NB4 (cell line): Measurements from ENCODE around the gene NFKBIE.

Experiments used
- CTCF ChIP-seq: IDR thresholded peaks from one replicate; pipeline ENCODE4 v1.5.1; 2012; ENCODE audit warnings: low read depth, low read length
- MYC ChIP-seq: IDR thresholded peaks from 2 replicates; pipeline ENCODE4 v1.6.1; 2011; ENCODE audit warnings: low read depth, low read length
- POLR2A ChIP-seq: IDR thresholded peaks from 2 replicates; pipeline ENCODE4 v1.6.1; 2011; ENCODE audit warnings: mild to moderate bottlenecking; ENCODE audit not compliant: insufficient read length; ENCODE audit errors: extremely low read depth

GRCh38 chr6:44221291-44221960 is 43.9 kb downstream of the NFKBIE start:
- TF ChIP-seq CTCF (peak; percentile 95), POLR2A (no peak), MYC (no peak)
